K562 (cell line): ENCODE results near the gene GRIK3. TPM values are rescaled to one million over a fixed set of nuclear protein-coding genes. Genes with fewer than 3 reads are reported as not detected.

ENCODE experiments used
- ATAC-seq: fragments of 200-7000 bp; cut with Tn5 transposase; 3 replicates; pipeline ENCODE4 v1.9.1; 2020; ENCODE audit warnings: moderate library complexity
- BruUV-seq: library from RNA; stranded (reverse); fragments of 400-500 nt; replicated peaks from 2 replicates; lab custom pipeline; 2021; lab: Mats Ljungman, UMichigan
- CTCF ChIA-PET: fragments of 300-600 bp; formaldehyde crosslinking; extraction: SDS; loops from one replicate; lab custom pipeline; 2021; ENCODE audit warnings: low intra/inter-chr PET ratio; lab: Yijun Ruan, JAX
- POLR2A ChIA-PET: fragments of 300-600, 350-650 bp; sonication (Branson Sonifier 250); formaldehyde crosslinking; extraction: SDS; loops from one replicate; lab custom pipeline; 2021; ENCODE audit warnings: antibody characterized with exemption, inconsistent platforms; lab: Yijun Ruan, JAX
- DNase-seq, 4 experiments: peaks; one replicate each; pipeline versions ENCODE4 v3.0.0 to v3.0.0-alpha.2; 2011 to 2018; ENCODE audit warnings: low spot score in 3 of 4, mixed read lengths in 3 of 4; ENCODE audit errors: extremely low read depth in 1 of 4
- FAIRE-seq: peaks from 2 replicates; lab custom pipeline; 2011; peaks lifted over from hg19 to GRCh38; lab: Jason Lieb, UNC
- H2AFZ ChIP-seq: 2 replicates; pipeline ENCODE4 v1.6.0; 2011; ENCODE audit warnings: low read depth, low read length, control low read depth, inconsistent platforms
- H3K27ac ChIP-seq: fragments of 200-600 bp; 3 replicates; pipeline ENCODE4 v1.8.0; 2011; ENCODE audit warnings: low read depth, mild to moderate bottlenecking, control low read depth, inconsistent platforms, low read length, moderate library complexity, mixed read lengths; ENCODE audit errors: extremely low read depth
- H3K27me3 ChIP-seq, 2 experiments: fragments of 300-600 bp in 1 of 2; 2 replicates in 1 of 2; 3 replicates in 1 of 2; pipeline versions ENCODE4 v1.6.0 to v1.8.0; 2011; ENCODE audit warnings: inconsistent platforms in 2 of 2, low read length in 2 of 2, mild to moderate bottlenecking in 1 of 2, mixed read lengths in 1 of 2, moderate library complexity in 1 of 2; ENCODE audit not compliant: control insufficient read depth in 2 of 2, insufficient read depth in 2 of 2
- H3K36me3 ChIP-seq: fragments of 300-600 bp; 3 replicates; pipeline ENCODE4 v1.8.0; 2011; ENCODE audit warnings: mild to moderate bottlenecking, low read length, inconsistent platforms; ENCODE audit not compliant: control insufficient read depth, insufficient read depth
- H3K4me1 ChIP-seq, 2 experiments: fragments of 200-600 bp in 1 of 2; replicated peaks in 1 of 2; 2 replicates in 1 of 2; 3 replicates in 1 of 2; pipeline versions ENCODE4 v1.5.1 to v1.8.0; 2011; ENCODE audit warnings: inconsistent platforms in 2 of 2, low read length in 2 of 2, mild to moderate bottlenecking in 1 of 2, mixed read lengths in 1 of 2, moderate library complexity in 1 of 2; ENCODE audit not compliant: control insufficient read depth in 2 of 2, insufficient read depth in 2 of 2
- H3K4me2 ChIP-seq: 2 replicates; pipeline ENCODE4 v1.6.1; 2011; ENCODE audit warnings: low read length, control low read depth, inconsistent platforms, mixed read lengths; ENCODE audit not compliant: insufficient read depth
- H3K4me3 ChIP-seq: fragments of 200-600 bp; sonication (generic), shearing (Covaris generic); 2 replicates; pipeline ENCODE4 v1.5.1; 2016; ENCODE audit warnings: control low read depth, inconsistent platforms
- H3K79me2 ChIP-seq: fragments of 200-600 bp; 3 replicates; pipeline ENCODE4 v1.8.0; 2011; ENCODE audit warnings: low read length, inconsistent platforms; ENCODE audit not compliant: control insufficient read depth, insufficient read depth
- H3K9ac ChIP-seq, 2 experiments: 2 replicates each; pipeline versions ENCODE4 v1.6.0 to v1.6.1; 2011; ENCODE audit warnings: low read depth in 2 of 2, low read length in 2 of 2, control low read depth in 1 of 2, inconsistent platforms in 1 of 2, mild to moderate bottlenecking in 1 of 2, mixed read lengths in 1 of 2; ENCODE audit not compliant: insufficient read depth in 1 of 2
- H3K9me1 ChIP-seq: one replicate; pipeline ENCODE4 v1.6.0; 2011; ENCODE audit warnings: inconsistent platforms, mild to moderate bottlenecking, low read length, moderate library complexity; ENCODE audit not compliant: control insufficient read depth, insufficient read depth
- H3K9me3 ChIP-seq: replicated peaks from 2 replicates; pipeline ENCODE4 v1.5.1; 2011; ENCODE audit warnings: low read depth, low read length, inconsistent platforms; ENCODE audit not compliant: control insufficient read depth, insufficient read depth
- H4K20me1 ChIP-seq: replicated peaks from 2 replicates; pipeline ENCODE4 v1.6.1; 2011; ENCODE audit warnings: low read length, inconsistent platforms, mixed read lengths; ENCODE audit not compliant: control insufficient read depth, insufficient read depth
- ATF1 ChIP-seq, 2 experiments: fragments of 450-650 bp in 1 of 2; IDR thresholded peaks; 2 replicates each; pipeline ENCODE4 v1.6.1; 2016; ENCODE audit warnings: missing compliant biosample characterization in 1 of 2, missing genetic modification characterization in 1 of 2
- CC2D1A ChIP-seq: fragments of 450-650 bp; IDR thresholded peaks from 2 replicates; pipeline ENCODE4 v1.6.1; 2017; ENCODE audit warnings: mild to moderate bottlenecking
- EHMT2 ChIP-seq: fragments of 450-650 bp; IDR thresholded peaks from 2 replicates; pipeline ENCODE4 v1.6.1; 2018; ENCODE audit warnings: antibody characterized with exemption
- REST ChIP-seq, 2 experiments: fragments of 450-650 bp; formaldehyde crosslinking in 1 of 2; IDR thresholded peaks; 2 replicates each; pipeline versions ENCODE4 v1.4.0 to v1.6.1; 2014 to 2020; ENCODE audit warnings: mild to moderate bottlenecking in 2 of 2, borderline replicate concordance in 1 of 2, low read depth in 1 of 2
- WGBS: fragments of 100-300 bp; shearing (Covaris generic); methylation state at CpG from one replicate; pipeline ENCODE4 v1.1.6; 2016; ENCODE audit warnings: low coverage, mixed read lengths; ENCODE audit not compliant: insufficient coverage; ENCODE audit errors: missing lambda C conversion rate; 5-methylcytosine and 5-hydroxymethylcytosine counted together
- in situ Hi-C: fragments of 300-500 bp; cut with MboI; formaldehyde crosslinking; loops from 4 replicates; pipeline ENCODE4 v1.15.0; 2018; ENCODE audit warnings: inconsistent platforms, mixed read lengths
- intact Hi-C: fragments of 100-400 bp; cut with micrococcal nuclease; formaldehyde crosslinking; loops from 2 replicates; pipeline ENCODE4 v1.14.2; 2022
- polyA plus RNA-seq, 8 experiments: library from polyadenylated mRNA; depleted of rRNA in 4 of 8; stranded (reverse) in 5 of 8; unstranded in 3 of 8; fragments of >200 nt; fragmentation: Nextera tagmentation in 2 of 8; fragmentation: Illumina TruSeq in 1 of 8; extraction: Ambion mirVana in 2 of 8; extraction: Trizol in 1 of 8; gene quantifications; 2 replicates each; pipeline versions ENCODE4 v1.2.1 to v1.2.3, GENCODE V29; 2011 to 2014; ENCODE audit warnings: inconsistent platforms in 1 of 8, missing spikeins in 1 of 8
- total RNA-seq, 7 experiments: library from RNA; depleted of rRNA in 6 of 7; stranded (reverse); fragments of >200 nt in 6 of 7; fragmentation: Illumina TruSeq in 2 of 7; extraction: Trizol in 2 of 7; gene quantifications; 2 replicates each; pipeline versions ENCODE4 v1.2.1 to v1.2.3, GENCODE V29; 2011 to 2021; ENCODE audit warnings: low replicate concordance in 1 of 7

GRIK3 gene
- total and polyA plus RNA-seq, 9 of the 15 experiments (the other 6 are each of a cell fraction or from before 2014, with no cell fraction given) = not detected

GRCh38 chr1:36866169-36866814 lies 168.0 kb downstream of the GRIK3 start:
- no peaks in the 10 kb centered on the region for H3K9me3 ChIP-seq
- CTCF ChIA-PET = no interaction called here
- peaks cover 7% of the 10 kb centered on the region for H3K9me1 ChIP-seq
- POLR2A ChIA-PET = no interaction called here
- H3K27ac ChIP-seq = no peak overlapping the region
- WGBS = 3% methylated on average over 6 of the region's 6 CpGs
- no TSS peak for BruUV-seq
- no peak for DNase-seq
- ATAC-seq = no peak
- no peak overlapping the region for H2AFZ ChIP-seq
- no peak overlapping the region for H3K4me3 ChIP-seq
- no peaks in the 10 kb centered on the region for H3K36me3 ChIP-seq
- H3K9ac ChIP-seq = no peak overlapping the region
- no peaks in the 10 kb centered on the region for H3K79me2 ChIP-seq
- in situ Hi-C loops (no loop called here), intact Hi-C loops (loop anchor here (10.0 kb wide), 1 partner anchor 161 kb away; no protein-coding TSS in a partner anchor)
- FAIRE-seq = no peak
- H3K4me2 ChIP-seq = no peak overlapping the region
- H4K20me1 ChIP-seq = peaks cover 11% of the 10 kb centered on the region; the same call in 1 of the 2 replicates
- H3K4me1 ChIP-seq = no peaks in the 10 kb centered on the region; a peak in 1 of 5 replicates
- peaks cover 0 to 22% of the 10 kb centered on the region in 2 experiments; a peak in 3 of 5 replicates for H3K27me3 ChIP-seq
- peak; percentile 23; the same call in 1 of the 2 replicates for TF ChIP-seq EHMT2
- no peak for TF ChIP-seq CC2D1A
- no peak for TF ChIP-seq ATF1 (CRISPR knock-in tag; IDR thresholded peaks at IDR 0.05)
- peak; percentile 58 for TF ChIP-seq ATF1 (tag; IDR thresholded peaks at IDR 0.05)
- peak; percentile 85 for TF ChIP-seq REST (IDR thresholded peaks at IDR 0.05; ENCODE audit: borderline replicate concordance)
- TF ChIP-seq REST (CRISPR knock-in tag; IDR thresholded peaks at IDR 0.05; ENCODE audit: low read depth) = peak; percentile 61; the same call in 1 of the 2 replicates
